Naive thymus-derived CD4-positive, alpha-beta T cell (primary cell): Measurements from ENCODE around the gene CABP4. TPM values are rescaled to one million over a fixed set of nuclear protein-coding genes. Genes with fewer than 3 reads are reported as not detected.

ENCODE experiments used
- ATAC-seq: fragments of 150-1000 bp; cut with Tn5 transposase; 2 replicates; pipeline ENCODE4 v1.10.0; 2021; ENCODE audit warnings: mild to moderate bottlenecking, moderate library complexity
- CTCF ChIA-PET: fragments of 350-600 bp; sonication (Branson Sonifier 250); formaldehyde crosslinking; loops from one replicate; lab custom pipeline; 2021; ENCODE audit warnings: antibody characterized with exemption; lab: Charles Lee
- POLR2A ChIA-PET: fragments of 350-600 bp; sonication (Branson Sonifier 250); formaldehyde crosslinking; loops from one replicate; lab custom pipeline; 2021; ENCODE audit warnings: antibody characterized with exemption, inconsistent platforms; lab: Charles Lee
- DNase-seq, 9 donors: peaks; one replicate each; pipeline versions ENCODE4 v3.0.0 to v3.0.0-alpha.2; 2020 to 2022; ENCODE audit warnings: mixed read lengths in 1 of 9
- H3K27ac ChIP-seq: one replicate; pipeline ENCODE4 v1.7.0; 2013; ENCODE audit warnings: mild to moderate bottlenecking, low read depth, low read length, moderate library complexity
- H3K27me3 ChIP-seq, 2 donors: one replicate each; pipeline ENCODE4 v1.7.0; 2013; ENCODE audit warnings: low read length in 2 of 2, mild to moderate bottlenecking in 2 of 2, moderate library complexity in 2 of 2; ENCODE audit not compliant: control insufficient read depth in 2 of 2, insufficient read depth in 2 of 2
- H3K36me3 ChIP-seq, 3 experiments: 1 replicate in 2 of 3; 2 replicates in 1 of 3; pipeline ENCODE4 v1.7.0; 2013; ENCODE audit warnings: low read length in 3 of 3, mild to moderate bottlenecking in 3 of 3, moderate library complexity in 1 of 3; ENCODE audit not compliant: insufficient read depth in 3 of 3, control insufficient read depth in 2 of 3
- H3K4me1 ChIP-seq, 2 donors: one replicate each; pipeline ENCODE4 v1.7.0; 2013; ENCODE audit warnings: low read length in 2 of 2, mild to moderate bottlenecking in 2 of 2, moderate library complexity in 1 of 2; ENCODE audit not compliant: control insufficient read depth in 2 of 2, insufficient read depth in 2 of 2
- H3K4me3 ChIP-seq: 2 replicates; pipeline ENCODE4 v1.7.0; 2013; ENCODE audit warnings: mild to moderate bottlenecking, low read length
- H3K9me3 ChIP-seq, 3 experiments: 1 replicate in 2 of 3; 2 replicates in 1 of 3; pipeline ENCODE4 v1.7.0; 2013; ENCODE audit warnings: low read length in 3 of 3; ENCODE audit not compliant: control insufficient read depth in 2 of 3
- H3K27ac Mint-ChIP-seq, 9 donors: one replicate each; pipeline ENCODE4 v1.8.0; 2020 to 2022; ENCODE audit warnings: mixed read lengths in 9 of 9, mild to moderate bottlenecking in 8 of 9, moderate library complexity in 5 of 9, inconsistent platforms in 2 of 9
- H3K27me3 Mint-ChIP-seq, 5 donors: one replicate each; pipeline ENCODE4 v1.8.0; 2021 to 2022; ENCODE audit warnings: mixed read lengths in 5 of 5, mild to moderate bottlenecking in 1 of 5
- H3K36me3 Mint-ChIP-seq, 5 donors: one replicate each; pipeline ENCODE4 v1.8.0; 2020 to 2022; ENCODE audit warnings: mixed read lengths in 5 of 5, mild to moderate bottlenecking in 3 of 5, inconsistent platforms in 1 of 5
- H3K4me1 Mint-ChIP-seq, 7 donors: one replicate each; pipeline ENCODE4 v1.8.0; 2020 to 2022; ENCODE audit warnings: mixed read lengths in 7 of 7, mild to moderate bottlenecking in 3 of 7, inconsistent platforms in 1 of 7
- H3K4me3 Mint-ChIP-seq, 10 donors: one replicate each; pipeline ENCODE4 v1.8.0; 2020 to 2022; ENCODE audit warnings: mild to moderate bottlenecking in 10 of 10, mixed read lengths in 10 of 10, moderate library complexity in 6 of 10, inconsistent platforms in 2 of 10
- H3K9me3 Mint-ChIP-seq, 11 donors: one replicate each; pipeline ENCODE4 v1.8.0; 2020 to 2022; ENCODE audit warnings: mixed read lengths in 11 of 11, mild to moderate bottlenecking in 4 of 11, inconsistent platforms in 1 of 11, moderate library complexity in 1 of 11
- intact Hi-C, 2 donors: fragments of 100-400 bp; cut with micrococcal nuclease; formaldehyde crosslinking; loops; one replicate each; pipeline ENCODE4 v1.15.1; 2023
- polyA plus RNA-seq, 2 donors: library from polyadenylated mRNA; unstranded; fragments of 300-500 nt; fragmentation: Illumina TruSeq; gene quantifications; one replicate each; pipeline ENCODE4 v1.2.3, GENCODE V29; 2021
- total RNA-seq, 6 experiments: library from RNA in 5 of 6; stranded (reverse) in 5 of 6; gene quantifications; 1 replicate in 5 of 6; 2 replicates in 1 of 6; pipeline ENCODE4 v1.2.3 and lab custom pipeline; 2021 to 2026

CABP4 gene
- total and polyA plus RNA-seq, 7 experiments from 2014 or later: 1.2 to 17.1 (median 2.9) TPM

- H3K27ac ChIP-seq: no peak overlapping the region
- H3K9me3 Mint-ChIP-seq: peaks cover 0 to 2% (median 0%) of the 10 kb centered on the region in 11 donors
- intact Hi-C loops: no loop called here
- ATAC-seq: no peak
- CTCF ChIA-PET: no interaction called here
- POLR2A ChIA-PET: interaction anchor here (1.2 to 2.2 kb wide), 3 partner anchors 9 to 91 kb away, joined by 3 to 7 read pairs (median 5); partner anchors contain the start of gene TBC1D10C
- H3K4me3 Mint-ChIP-seq: no peak overlapping the region
- no peaks in the 10 kb centered on the region for H3K9me3 ChIP-seq
- no peaks in the 10 kb centered on the region for H3K27me3 ChIP-seq
- H3K4me1 ChIP-seq: no peaks in the 10 kb centered on the region
- DNase-seq: no peak
- no peak overlapping the region for H3K4me3 ChIP-seq
- peaks cover 4 to 92% (median 15%) of the 10 kb centered on the region in 3 experiments for H3K36me3 ChIP-seq
- H3K27me3 Mint-ChIP-seq: no peaks in the 10 kb centered on the region
- H3K36me3 Mint-ChIP-seq: peaks cover 3 to 16% (median 6%) of the 10 kb centered on the region in 5 donors
- no peak overlapping the region for H3K27ac Mint-ChIP-seq
- H3K4me1 Mint-ChIP-seq: peaks cover 3 to 7% (median 4%) of the 10 kb centered on the region in 7 donors
Observed at GRCh38 chr11:67494371-67495233, 39.4 kb downstream of the CABP4 start.

GRCh38 chr11:67495234-67496005 lies 40.3 kb downstream of the CABP4 start:
- peaks cover 0 to 3% (median 0%) of the 10 kb centered on the region in 11 donors for H3K9me3 Mint-ChIP-seq
- Histone ChIP-seq H3K27ac (no peak overlapping the region), H3K9me3 (no peaks in the 10 kb centered on the region), H3K36me3 (peaks cover 4 to 92% (median 7%) of the 10 kb centered on the region in 3 experiments), H3K27me3 (no peaks in the 10 kb centered on the region), H3K4me1 (no peaks in the 10 kb centered on the region), H3K4me3 (no peak overlapping the region)
- CTCF ChIA-PET: no interaction called here
- no peak for ATAC-seq
- H3K4me3 Mint-ChIP-seq: no peak overlapping the region
- H3K4me1 Mint-ChIP-seq: peaks cover 0 to 4% (median under 1%) of the 10 kb centered on the region in 7 donors
- POLR2A ChIA-PET: interaction anchor here (1.2 to 1.7 kb wide), 3 partner anchors 10 to 92 kb away, joined by 3 to 6 read pairs (median 5); partner anchors contain the start of genes PTPRCAP and TBC1D10C
- intact Hi-C loops: no loop called here
- H3K27ac Mint-ChIP-seq: peak overlapping the region in 1 of 9 donors; percentile 52
- no peaks in the 10 kb centered on the region for H3K27me3 Mint-ChIP-seq
- DNase-seq: no peak
- peaks cover 0 to 14% (median 3%) of the 10 kb centered on the region in 5 donors for H3K36me3 Mint-ChIP-seq

GRCh38 chr11:67496113-67496512 lies 41.0 kb downstream of the CABP4 start:
- Mint-ChIP-seq H3K27ac (peak overlapping the region in 4 of 9 donors; percentile 9 to 46 (median 16)), H3K4me3 (no peak overlapping the region), H3K4me1 (peaks cover 6 to 10% (median 7%) of the 10 kb centered on the region in 7 donors), H3K9me3 (peaks cover 0 to 3% (median 0%) of the 10 kb centered on the region in 11 donors), H3K27me3 (no peaks in the 10 kb centered on the region), H3K36me3 (peaks cover 7 to 18% (median 10%) of the 10 kb centered on the region in 5 donors)
- DNase-seq: no peak
- no peaks in the 10 kb centered on the region for H3K4me1 ChIP-seq
- intact Hi-C loops: no loop called here
- H3K4me3 ChIP-seq: no peak overlapping the region
- no peak overlapping the region for H3K27ac ChIP-seq
- ChIA-PET POLR2A (interaction anchor here (1.2 to 1.7 kb wide), 2 partner anchors 59 to 93 kb away, joined by 3 to 6 read pairs; partner anchors contain the start of genes PTPRCAP and TBC1D10C), CTCF (no interaction called here)
- ATAC-seq: no peak
- no peaks in the 10 kb centered on the region for H3K9me3 ChIP-seq
- no peaks in the 10 kb centered on the region for H3K27me3 ChIP-seq
- H3K36me3 ChIP-seq: peaks cover 6 to 92% (median 7%) of the 10 kb centered on the region in 3 experiments

GRCh38 chr11:67497656-67498291 lies 42.6 kb downstream of the CABP4 start:
- Histone ChIP-seq H3K9me3 (no peaks in the 10 kb centered on the region), H3K27ac (no peak overlapping the region), H3K4me1 (no peaks in the 10 kb centered on the region), H3K4me3 (no peak overlapping the region), H3K27me3 (no peaks in the 10 kb centered on the region), H3K36me3 (peaks cover 4 to 88% (median 6%) of the 10 kb centered on the region in 3 experiments)
- peaks cover 0 to 3% (median 0%) of the 10 kb centered on the region in 11 donors for H3K9me3 Mint-ChIP-seq
- H3K27ac Mint-ChIP-seq: no peak overlapping the region
- H3K27me3 Mint-ChIP-seq: no peaks in the 10 kb centered on the region
- no peak overlapping the region for H3K4me3 Mint-ChIP-seq
- CTCF ChIA-PET: no interaction called here
- ATAC-seq (no peak), DNase-seq (no peak)
- POLR2A ChIA-PET: interaction anchor here (0.6 kb wide), 1 partner anchor 97 kb away, joined by 3 read pairs; no protein-coding TSS in a partner anchor
- peaks cover 8 to 21% (median 11%) of the 10 kb centered on the region in 5 donors for H3K36me3 Mint-ChIP-seq
- H3K4me1 Mint-ChIP-seq: peaks cover 10 to 15% (median 11%) of the 10 kb centered on the region in 7 donors
- intact Hi-C loops: no loop called here

- POLR2A ChIA-PET: interaction anchor here (0.6 to 1.8 kb wide), 3 partner anchors 22 to 98 kb away, joined by 3 to 7 read pairs (median 3); partner anchors contain the start of gene PTPRCAP
- Histone ChIP-seq H3K4me1 (peaks cover 5 to 8% of the 10 kb centered on the region in 2 donors), H3K36me3 (peaks cover under 1 to 80% (median 6%) of the 10 kb centered on the region in 3 experiments), H3K27me3 (no peaks in the 10 kb centered on the region), H3K9me3 (no peaks in the 10 kb centered on the region), H3K27ac (no peak overlapping the region), H3K4me3 (no peak overlapping the region)
- peaks cover 10 to 21% (median 18%) of the 10 kb centered on the region in 7 donors for H3K4me1 Mint-ChIP-seq
- peaks cover 0 to 3% (median 0%) of the 10 kb centered on the region in 11 donors for H3K9me3 Mint-ChIP-seq
- peak overlapping the region in 1 of 9 donors; percentile 62 for H3K27ac Mint-ChIP-seq
- no peak for DNase-seq
- CTCF ChIA-PET: no interaction called here
- H3K36me3 Mint-ChIP-seq: peaks cover 8 to 25% (median 11%) of the 10 kb centered on the region in 5 donors
- no peak overlapping the region for H3K4me3 Mint-ChIP-seq
- no peak for ATAC-seq
- intact Hi-C loops: no loop called here
- H3K27me3 Mint-ChIP-seq: no peaks in the 10 kb centered on the region
Observed at GRCh38 chr11:67498544-67498972, 43.4 kb downstream of the CABP4 start.
